ENCODE results near the gene SDK2.

SDK2 gene

DNA sequence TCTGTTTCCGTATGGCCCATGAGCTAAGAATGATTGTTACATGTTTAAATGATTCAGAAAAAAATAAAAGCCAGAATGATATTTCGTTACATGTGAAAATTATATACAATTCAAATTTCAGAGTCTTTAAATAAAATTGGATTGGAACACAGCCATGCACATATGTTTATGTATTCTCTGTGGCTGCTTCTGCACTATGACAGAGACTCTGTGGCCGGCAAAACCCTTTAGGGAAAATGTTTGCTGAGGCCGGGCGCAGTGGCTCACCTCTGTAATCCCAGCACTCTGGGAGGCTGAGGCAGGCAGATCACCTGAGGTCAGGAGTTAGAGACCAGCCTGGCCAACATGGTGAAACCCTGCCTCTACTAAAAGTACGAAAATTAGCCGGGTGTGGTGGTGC is 316.6 kb downstream of the SDK2 start:
- TF ChIP-seq FOXM1 (IDR thresholded peaks at IDR 0.05; ENCODE audit: borderline replicate concordance): no peak
- no peak for TF ChIP-seq HDGF (IDR thresholded peaks at IDR 0.05; ENCODE audit: borderline replicate concordance)
- no peak for DNase-seq (ENCODE audit: extremely low spot score)
- ChIA-PET POLR2A (no interaction called here), CTCF (no interaction called here)

GRCh38 chr17:73325527-73325842 is 318.8 kb downstream of the SDK2 start:
- POLR2A ChIA-PET: no interaction called here
- TF ChIP-seq, protein P1, sequence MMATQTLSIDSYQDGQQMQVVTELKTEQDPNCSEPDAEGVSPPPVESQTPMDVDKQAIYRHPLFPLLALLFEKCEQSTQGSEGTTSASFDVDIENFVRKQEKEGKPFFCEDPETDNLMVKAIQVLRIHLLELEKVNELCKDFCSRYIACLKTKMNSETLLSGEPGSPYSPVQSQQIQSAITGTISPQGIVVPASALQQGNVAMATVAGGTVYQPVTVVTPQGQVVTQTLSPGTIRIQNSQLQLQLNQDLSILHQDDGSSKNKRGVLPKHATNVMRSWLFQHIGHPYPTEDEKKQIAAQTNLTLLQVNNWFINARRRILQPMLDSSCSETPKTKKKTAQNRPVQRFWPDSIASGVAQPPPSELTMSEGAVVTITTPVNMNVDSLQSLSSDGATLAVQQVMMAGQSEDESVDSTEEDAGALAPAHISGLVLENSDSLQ (IDR thresholded peaks at IDR 0.05): no peak
- no peak for TF ChIP-seq SP1 (IDR thresholded peaks at IDR 0.05)
- no peak for TF ChIP-seq ELF4 (IDR thresholded peaks at IDR 0.05)
- no peak for TF ChIP-seq HDGF (IDR thresholded peaks at IDR 0.05; ENCODE audit: borderline replicate concordance)
- no peak for TF ChIP-seq BHLHE40 (IDR thresholded peaks at IDR 0.05; ENCODE audit: borderline replicate concordance)
- CTCF ChIA-PET: no interaction called here
- no peak for DNase-seq (ENCODE audit: extremely low spot score)

GRCh38 chr17:73324711-73325526 is 319.3 kb downstream of the SDK2 start:
- no peak for DNase-seq (ENCODE audit: extremely low spot score)
- ChIA-PET CTCF (no interaction called here), POLR2A (interaction anchor here (0.9 kb wide), 1 partner anchor 12 kb away, joined by 3 read pairs; no protein-coding TSS in a partner anchor)
- TF ChIP-seq SUZ12 (IDR thresholded peaks at IDR 0.05) (no peak), FOXM1 (IDR thresholded peaks at IDR 0.05; ENCODE audit: borderline replicate concordance) (no peak), SP1 (IDR thresholded peaks at IDR 0.05) (no peak), FOXA1 (IDR thresholded peaks at IDR 0.05) (no peak), ARNT (IDR thresholded peaks at IDR 0.05) (no peak), NFRKB (IDR thresholded peaks at IDR 0.05) (no peak), ELF4 (IDR thresholded peaks at IDR 0.05) (no peak), CTBP1 (IDR thresholded peaks at IDR 0.05; ENCODE audit: borderline replicate concordance) (no peak), HDGF (IDR thresholded peaks at IDR 0.05; ENCODE audit: borderline replicate concordance) (no peak), TARDBP (IDR thresholded peaks at IDR 0.05) (no peak), LEF1 (IDR thresholded peaks at IDR 0.05; ENCODE audit: borderline replicate concordance) (no peak), L3MBTL2 (conservative IDR thresholded peaks at IDR 0.05) (no peak), FOXK2 (IDR thresholded peaks at IDR 0.05) (no peak), BHLHE40 (IDR thresholded peaks at IDR 0.05; ENCODE audit: borderline replicate concordance) (no peak), ZNF384 (IDR thresholded peaks at IDR 0.05) (no peak)
- TF ChIP-seq, protein P1 (IDR thresholded peaks at IDR 0.05): no peak

GRCh38 chr17:73324160-73324475 is 320.1 kb downstream of the SDK2 start:
- POLR2A ChIA-PET: interaction anchor here (0.9 to 1.1 kb wide), 2 partner anchors 11 to 13 kb away, joined by 3 to 6 read pairs; partner anchors contain the start of gene CDC42EP4
- no peak for DNase-seq (ENCODE audit: extremely low spot score)
- CTCF ChIA-PET: no interaction called here
- TF ChIP-seq, protein P1 (IDR thresholded peaks at IDR 0.05): no peak
- no peak for TF ChIP-seq ZNF384 (IDR thresholded peaks at IDR 0.05)
- no peak for TF ChIP-seq TARDBP (IDR thresholded peaks at IDR 0.05)
- TF ChIP-seq FOXM1 (IDR thresholded peaks at IDR 0.05; ENCODE audit: borderline replicate concordance): no peak
- no peak for TF ChIP-seq ARNT (IDR thresholded peaks at IDR 0.05)
- no peak for TF ChIP-seq FOXA1 (IDR thresholded peaks at IDR 0.05)
- no peak for TF ChIP-seq L3MBTL2 (conservative IDR thresholded peaks at IDR 0.05)
- TF ChIP-seq SUZ12 (IDR thresholded peaks at IDR 0.05): no peak
- no peak for TF ChIP-seq BHLHE40 (IDR thresholded peaks at IDR 0.05; ENCODE audit: borderline replicate concordance)

- CTCF ChIA-PET: interaction anchor here (1.0 kb wide), 1 partner anchor 13 kb away, joined by 3 read pairs; no protein-coding TSS in a partner anchor
- TF ChIP-seq SP1 (IDR thresholded peaks at IDR 0.05): no peak
- TF ChIP-seq SUZ12 (IDR thresholded peaks at IDR 0.05): no peak
- TF ChIP-seq FOXK2 (IDR thresholded peaks at IDR 0.05): no peak
- TF ChIP-seq BHLHE40 (IDR thresholded peaks at IDR 0.05; ENCODE audit: borderline replicate concordance): no peak
- no peak for TF ChIP-seq FOXM1 (IDR thresholded peaks at IDR 0.05; ENCODE audit: borderline replicate concordance)
- no peak for TF ChIP-seq FOXA1 (IDR thresholded peaks at IDR 0.05)
- no peak for TF ChIP-seq CTBP1 (IDR thresholded peaks at IDR 0.05; ENCODE audit: borderline replicate concordance)
- TF ChIP-seq L3MBTL2 (conservative IDR thresholded peaks at IDR 0.05): no peak
- TF ChIP-seq ARNT (IDR thresholded peaks at IDR 0.05): no peak
- no peak for TF ChIP-seq LEF1 (IDR thresholded peaks at IDR 0.05; ENCODE audit: borderline replicate concordance)
- TF ChIP-seq, protein P1 (IDR thresholded peaks at IDR 0.05): no peak
- TF ChIP-seq TARDBP (IDR thresholded peaks at IDR 0.05): no peak
- no peak for TF ChIP-seq HDGF (IDR thresholded peaks at IDR 0.05; ENCODE audit: borderline replicate concordance)
- POLR2A ChIA-PET: interaction anchor here (1.1 kb wide), 1 partner anchor 12 kb away, joined by 6 read pairs; the partner anchor contains the start of gene CDC42EP4
- no peak for DNase-seq (ENCODE audit: extremely low spot score)
These were observed 320.7 kb downstream of the SDK2 start for GRCh38 chr17:73323409-73324159.
